Measurements from ENCODE around the gene KIR2DL1. TPM values are rescaled to one million over a fixed set of nuclear protein-coding genes. Genes with fewer than 3 reads are reported as not detected.

KIR2DL1 gene
- polyA plus RNA-seq, 3 donors: not detected

DNA sequence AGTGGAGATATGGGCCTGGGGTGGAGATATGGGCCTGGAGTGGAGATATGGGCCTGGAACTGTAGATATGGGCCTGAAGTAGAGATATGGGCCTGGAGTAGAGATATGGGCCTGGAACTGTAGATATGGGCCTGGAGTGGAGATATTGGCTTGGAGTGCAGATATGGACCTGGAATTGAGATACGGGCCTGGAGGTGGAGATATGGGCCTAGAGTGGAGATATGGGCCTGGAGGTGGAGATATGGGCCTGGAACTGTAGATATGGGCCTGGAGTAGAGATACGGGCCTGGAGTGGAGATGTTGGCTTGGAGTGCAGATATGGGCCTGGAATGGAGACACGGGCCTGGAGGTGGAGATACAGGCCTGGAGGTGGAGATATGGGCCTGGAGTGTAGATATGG lies 44.9 kb upstream of the KIR2DL1 start:
- H3K4me3 Mint-ChIP-seq: no peak overlapping the region
- no peak overlapping the region for H3K9ac ChIP-seq (ENCODE audit: insufficient read depth, low read length, poor library complexity, severe bottlenecking)
- H4K20me1 ChIP-seq (ENCODE audit: insufficient read depth, low read length): no peaks in the 10 kb centered on the region
- peaks cover 7% of the 10 kb centered on the region for H3K4me1 Mint-ChIP-seq
- TF ChIP-seq, protein P1, sequence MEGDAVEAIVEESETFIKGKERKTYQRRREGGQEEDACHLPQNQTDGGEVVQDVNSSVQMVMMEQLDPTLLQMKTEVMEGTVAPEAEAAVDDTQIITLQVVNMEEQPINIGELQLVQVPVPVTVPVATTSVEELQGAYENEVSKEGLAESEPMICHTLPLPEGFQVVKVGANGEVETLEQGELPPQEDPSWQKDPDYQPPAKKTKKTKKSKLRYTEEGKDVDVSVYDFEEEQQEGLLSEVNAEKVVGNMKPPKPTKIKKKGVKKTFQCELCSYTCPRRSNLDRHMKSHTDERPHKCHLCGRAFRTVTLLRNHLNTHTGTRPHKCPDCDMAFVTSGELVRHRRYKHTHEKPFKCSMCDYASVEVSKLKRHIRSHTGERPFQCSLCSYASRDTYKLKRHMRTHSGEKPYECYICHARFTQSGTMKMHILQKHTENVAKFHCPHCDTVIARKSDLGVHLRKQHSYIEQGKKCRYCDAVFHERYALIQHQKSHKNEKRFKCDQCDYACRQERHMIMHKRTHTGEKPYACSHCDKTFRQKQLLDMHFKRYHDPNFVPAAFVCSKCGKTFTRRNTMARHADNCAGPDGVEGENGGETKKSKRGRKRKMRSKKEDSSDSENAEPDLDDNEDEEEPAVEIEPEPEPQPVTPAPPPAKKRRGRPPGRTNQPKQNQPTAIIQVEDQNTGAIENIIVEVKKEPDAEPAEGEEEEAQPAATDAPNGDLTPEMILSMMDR (IDR thresholded peaks at IDR 0.05): no peak
- intact Hi-C loops (cut with micrococcal nuclease): no loop called here
- H3K36me3 Mint-ChIP-seq: no peaks in the 10 kb centered on the region
- peak overlapping the region in 1 of 7 donors; percentile 31 for H3K27ac Mint-ChIP-seq
- peaks cover 11 to 46% (median 28%) of the 10 kb centered on the region in 7 donors for H3K9me3 Mint-ChIP-seq
- peaks cover 2 to 12% of the 10 kb centered on the region in 2 donors for H3K27me3 ChIP-seq (ENCODE audit: control insufficient read depth in 2 of 2, insufficient read depth in 2 of 2, low read length in 2 of 2)
- H2AFZ ChIP-seq (ENCODE audit: insufficient read depth, low read depth, low read length, poor library complexity, severe bottlenecking): no peak overlapping the region
- H3K79me2 ChIP-seq (ENCODE audit: insufficient read depth, low read length): no peaks in the 10 kb centered on the region
- H3K4me3 ChIP-seq (replicated peaks in 1 of 3; ENCODE audit: low read depth in 2 of 3, low read length in 3 of 3): no peak overlapping the region
- 67% methylated on average over 3 of the region's 3 CpGs for WGBS (ENCODE audit: insufficient coverage)
- H3K36me3 ChIP-seq (replicated peaks in 1 of 2; ENCODE audit: control insufficient read depth in 1 of 2, insufficient read depth in 2 of 2, low read length in 2 of 2): no peaks in the 10 kb centered on the region
- no peak overlapping the region for H3K27ac ChIP-seq (ENCODE audit: low read depth in 1 of 2, low read length in 2 of 2)
- H3K9me3 ChIP-seq (replicated peaks in 1 of 2; ENCODE audit: control insufficient read depth in 1 of 2, insufficient read depth in 1 of 2, low read length in 2 of 2): peaks cover 13 to 26% of the 10 kb centered on the region in 2 donors
- H3K4me1 ChIP-seq (ENCODE audit: control insufficient read depth in 1 of 2, insufficient read depth in 2 of 2, low read length in 2 of 2): peaks cover 3 to 8% of the 10 kb centered on the region in 2 donors
- H3K4me2 ChIP-seq (replicated peaks; ENCODE audit: extremely low read depth, low read length, poor library complexity, severe bottlenecking): no peak overlapping the region
- DNase-seq: no peak
- H3K27me3 Mint-ChIP-seq (ENCODE audit: low read depth in 3 of 3): peaks cover 11 to 25% (median 23%) of the 10 kb centered on the region in 3 donors

- Histone ChIP-seq H3K79me2 (ENCODE audit: insufficient read depth, low read length) (no peaks in the 10 kb centered on the region), H3K9ac (ENCODE audit: insufficient read depth, low read length, poor library complexity, severe bottlenecking) (no peak overlapping the region), H3K4me3 (replicated peaks in 1 of 3; ENCODE audit: low read depth in 2 of 3, low read length in 3 of 3) (no peak overlapping the region), H3K36me3 (replicated peaks in 1 of 2; ENCODE audit: control insufficient read depth in 1 of 2, insufficient read depth in 2 of 2, low read length in 2 of 2) (no peaks in the 10 kb centered on the region), H3K4me2 (replicated peaks; ENCODE audit: extremely low read depth, low read length, poor library complexity, severe bottlenecking) (no peak overlapping the region), H3K27ac (ENCODE audit: low read depth in 1 of 2, low read length in 2 of 2) (no peak overlapping the region), H2AFZ (ENCODE audit: insufficient read depth, low read depth, low read length, poor library complexity, severe bottlenecking) (no peak overlapping the region), H3K4me1 (ENCODE audit: control insufficient read depth in 1 of 2, insufficient read depth in 2 of 2, low read length in 2 of 2) (peaks cover 3 to 8% of the 10 kb centered on the region in 2 donors), H4K20me1 (ENCODE audit: insufficient read depth, low read length) (no peaks in the 10 kb centered on the region), H3K9me3 (replicated peaks in 1 of 2; ENCODE audit: control insufficient read depth in 1 of 2, insufficient read depth in 1 of 2, low read length in 2 of 2) (peaks cover 13 to 21% of the 10 kb centered on the region in 2 donors), H3K27me3 (ENCODE audit: control insufficient read depth in 2 of 2, insufficient read depth in 2 of 2, low read length in 2 of 2) (peaks cover 2 to 12% of the 10 kb centered on the region in 2 donors)
- Mint-ChIP-seq H3K36me3 (no peaks in the 10 kb centered on the region), H3K4me1 (peaks cover 7% of the 10 kb centered on the region), H3K27ac (no peak overlapping the region), H3K9me3 (peaks cover 6 to 41% (median 21%) of the 10 kb centered on the region in 7 donors), H3K27me3 (ENCODE audit: low read depth in 3 of 3) (peaks cover 11 to 27% (median 23%) of the 10 kb centered on the region in 3 donors), H3K4me3 (no peak overlapping the region)
- intact Hi-C loops (cut with micrococcal nuclease): no loop called here
- no peak for DNase-seq
- WGBS (ENCODE audit: insufficient coverage): 100% methylated on average over 2 of the region's 7 CpGs
- TF ChIP-seq, protein P1 (IDR thresholded peaks at IDR 0.05): no peak
Measured at GRCh38 chr19:54725321-54725720, 44.3 kb upstream of the KIR2DL1 start.
